Neuronal stem cell (in vitro differentiated cells): ENCODE data around the gene ENOX2.

Experiments used
- DNase-seq: peaks from one replicate; pipeline ENCODE4 v3.0.0-alpha.2; 2013; ENCODE audit warnings: low spot score
- H2AFZ ChIP-seq: one replicate; pipeline ENCODE4 v1.6.1; 2013; ENCODE audit warnings: mild to moderate bottlenecking, low read length, inconsistent platforms
- H2AK5ac ChIP-seq: 2 replicates; pipeline ENCODE4 v1.6.1; 2013; ENCODE audit warnings: low read depth, mild to moderate bottlenecking, inconsistent platforms, low read length, moderate library complexity, mixed read lengths
- H2BK120ac ChIP-seq: 2 replicates; pipeline ENCODE4 v1.6.1; 2013; ENCODE audit warnings: low read depth, mild to moderate bottlenecking, inconsistent platforms, low read length, moderate library complexity, mixed read lengths
- H2BK12ac ChIP-seq: one replicate; pipeline ENCODE4 v1.6.1; 2013; ENCODE audit warnings: low read length, inconsistent platforms
- H2BK15ac ChIP-seq: 2 replicates; pipeline ENCODE4 v1.6.1; 2013; ENCODE audit warnings: mild to moderate bottlenecking, low read length, inconsistent platforms, mixed read lengths
- H2BK5ac ChIP-seq: one replicate; pipeline ENCODE4 v1.6.1; 2013; ENCODE audit warnings: inconsistent platforms, mild to moderate bottlenecking, low read length, moderate library complexity
- H3K14ac ChIP-seq: one replicate; pipeline ENCODE4 v1.6.1; 2013; ENCODE audit warnings: low read length, inconsistent platforms
- H3K18ac ChIP-seq: 2 replicates; pipeline ENCODE4 v1.6.1; 2013; ENCODE audit warnings: low read length, inconsistent platforms
- H3K23ac ChIP-seq: 2 replicates; pipeline ENCODE4 v1.6.1; 2013; ENCODE audit warnings: low read depth, mild to moderate bottlenecking, mixed read lengths, low read length, inconsistent platforms; ENCODE audit not compliant: poor library complexity
- H3K27ac ChIP-seq: replicated peaks from 3 replicates; pipeline ENCODE4 v1.5.1; 2013; ENCODE audit warnings: low read length, inconsistent platforms
- H3K27me3 ChIP-seq, 3 experiments: 2 replicates each; pipeline ENCODE4 v1.6.1; 2013; ENCODE audit warnings: low read length in 3 of 3, mild to moderate bottlenecking in 2 of 3, inconsistent platforms in 1 of 3, low read depth in 1 of 3, mixed read lengths in 1 of 3, moderate library complexity in 1 of 3; ENCODE audit not compliant: control insufficient read depth in 3 of 3, insufficient read depth in 3 of 3
- H3K36me3 ChIP-seq, 2 donors: replicated peaks in 1 of 2; 2 replicates each; pipeline ENCODE4 v1.6.1; 2013; ENCODE audit warnings: low read length in 2 of 2; ENCODE audit not compliant: control insufficient read depth in 2 of 2, insufficient read depth in 2 of 2
- H3K4ac ChIP-seq: 2 replicates; pipeline ENCODE4 v1.6.1; 2013; ENCODE audit warnings: inconsistent platforms, mild to moderate bottlenecking, low read length, moderate library complexity
- H3K4me1 ChIP-seq, 2 donors: 1 replicate in 1 of 2; 2 replicates in 1 of 2; pipeline ENCODE4 v1.6.1; 2013; ENCODE audit warnings: low read length in 2 of 2, low read depth in 1 of 2; ENCODE audit not compliant: control insufficient read depth in 2 of 2, insufficient read depth in 1 of 2
- H3K4me2 ChIP-seq: one replicate; pipeline ENCODE4 v1.6.1; 2013; ENCODE audit warnings: mild to moderate bottlenecking, low read length, inconsistent platforms; ENCODE audit not compliant: insufficient read depth, poor library complexity, severe bottlenecking
- H3K4me3 ChIP-seq, 2 donors: 2 replicates each; pipeline ENCODE4 v1.5.1; 2013; ENCODE audit warnings: low read length in 2 of 2, mild to moderate bottlenecking in 2 of 2, inconsistent platforms in 1 of 2, moderate library complexity in 1 of 2
- H3K79me1 ChIP-seq: one replicate; pipeline ENCODE4 v1.6.1; 2013; ENCODE audit warnings: low read depth, mild to moderate bottlenecking, inconsistent platforms, low read length, moderate library complexity
- H3K9ac ChIP-seq: one replicate; pipeline ENCODE4 v1.6.1; 2013; ENCODE audit warnings: mild to moderate bottlenecking, low read depth, low read length, inconsistent platforms; ENCODE audit not compliant: poor library complexity
- H3K9me3 ChIP-seq, 2 donors: replicated peaks in 1 of 2; 2 replicates each; pipeline versions ENCODE3 to v1.6.1; 2013; ENCODE audit warnings: low read length in 2 of 2, mild to moderate bottlenecking in 2 of 2, inconsistent platforms in 1 of 2, low read depth in 1 of 2, mixed read lengths in 1 of 2, moderate library complexity in 1 of 2; ENCODE audit not compliant: control insufficient read depth in 2 of 2, insufficient read depth in 1 of 2
- H4K8ac ChIP-seq: one replicate; pipeline ENCODE4 v1.6.1; 2013; ENCODE audit warnings: low read depth, mild to moderate bottlenecking, inconsistent platforms, low read length, moderate library complexity
- H4K91ac ChIP-seq: one replicate; pipeline ENCODE4 v1.6.1; 2013; ENCODE audit warnings: low read length, low read depth, mild to moderate bottlenecking, inconsistent platforms; ENCODE audit not compliant: poor library complexity
- whole genome bisulfite sequencing, 2 donors: extraction: QIAGEN DNeasy Blood & Tissue Kit; methylation state at CpG; one replicate each; pipeline ENCODE4 v1.1.7; 2013; ENCODE audit warnings: missing lambda C conversion rate in 2 of 2, mixed read lengths in 1 of 2; ENCODE audit not compliant: insufficient read length in 2 of 2, insufficient replicate concordance in 1 of 2; ENCODE audit errors: extremely low coverage in 2 of 2; 5-methylcytosine and 5-hydroxymethylcytosine counted together

Gene ENOX2

GRCh38 chrX:130895299-130895698, 7.7 kb downstream of the ENOX2 start:
- Histone ChIP-seq H2AK5ac (no peak overlapping the region), H3K27ac (no peak overlapping the region)
- WGBS, 2 donors, result no CpG with 5 or more reads among the region's 2 CpGs

GRCh38 chrX:130893356-130894085, 9.5 kb downstream of the ENOX2 start:
- Histone ChIP-seq H3K9me3 (no peaks in the 10 kb centered on the region), H2BK5ac (no peak overlapping the region), H3K23ac (no peak overlapping the region), H3K4me1 (peaks cover 0 to 4% of the 10 kb centered on the region in 2 donors), H3K14ac (no peak overlapping the region), H3K4me3 (no peak overlapping the region), H2BK15ac (no peak overlapping the region), H4K91ac (no peak overlapping the region), H2BK12ac (no peak overlapping the region), H3K27me3 (no peaks in the 10 kb centered on the region), H3K79me1 (no peaks in the 10 kb centered on the region), H3K4me2 (no peak overlapping the region), H3K18ac (no peak overlapping the region), H3K27ac (no peak overlapping the region), H2AFZ (no peak overlapping the region), H3K9ac (no peak overlapping the region), H2AK5ac (no peak overlapping the region), H3K36me3 (no peaks in the 10 kb centered on the region), H2BK120ac (no peak overlapping the region), H4K8ac (no peak overlapping the region), H3K4ac (no peak overlapping the region)
- WGBS, 2 donors, result no CpG with 5 or more reads among the region's 4 CpGs
- DNase-seq, result no peak

More at GRCh38 chrX:130895299-130895698, 7.7 kb downstream of the ENOX2 start:
- H2AFZ ChIP-seq, result no peak overlapping the region
- no peak overlapping the region for H3K4me3 ChIP-seq
- H2BK12ac ChIP-seq, result no peak overlapping the region
- H3K79me1 ChIP-seq, result no peaks in the 10 kb centered on the region
- H3K4ac ChIP-seq, result no peak overlapping the region
- H3K23ac ChIP-seq, result no peak overlapping the region
- no peak overlapping the region for H4K8ac ChIP-seq
- H3K9ac ChIP-seq, result no peak overlapping the region
- H3K18ac ChIP-seq, result no peak overlapping the region
- no peaks in the 10 kb centered on the region for H3K9me3 ChIP-seq
- DNase-seq, result no peak
- no peak overlapping the region for H2BK15ac ChIP-seq
- H3K4me1 ChIP-seq, result peaks cover 0 to 2% of the 10 kb centered on the region in 2 donors
- H3K14ac ChIP-seq, result no peak overlapping the region
- no peak overlapping the region for H3K4me2 ChIP-seq
- H2BK5ac ChIP-seq, result no peak overlapping the region
- no peak overlapping the region for H2BK120ac ChIP-seq
- H3K27me3 ChIP-seq, result no peaks in the 10 kb centered on the region
- H4K91ac ChIP-seq, result no peak overlapping the region
- no peaks in the 10 kb centered on the region for H3K36me3 ChIP-seq

- Histone ChIP-seq H4K8ac (no peak overlapping the region), H3K18ac (no peak overlapping the region), H4K91ac (no peak overlapping the region), H3K4ac (no peak overlapping the region), H3K36me3 (no peaks in the 10 kb centered on the region), H3K27ac (no peak overlapping the region), H3K27me3 (no peaks in the 10 kb centered on the region), H2BK5ac (no peak overlapping the region), H3K9ac (no peak overlapping the region), H2AFZ (no peak overlapping the region), H3K4me2 (no peak overlapping the region), H3K4me3 (no peak overlapping the region), H3K23ac (no peak overlapping the region), H2BK15ac (no peak overlapping the region), H3K14ac (no peak overlapping the region), H3K9me3 (no peaks in the 10 kb centered on the region), H3K4me1 (peaks cover 0 to 2% of the 10 kb centered on the region in 2 donors), H2BK12ac (no peak overlapping the region), H3K79me1 (no peaks in the 10 kb centered on the region), H2AK5ac (no peak overlapping the region), H2BK120ac (no peak overlapping the region)
- no CpG with 5 or more reads among the region's 6 CpGs for WGBS, 2 donors
- no peak for DNase-seq
These were observed 15.6 kb downstream of the ENOX2 start for GRCh38 chrX:130887376-130887775.

- H4K8ac ChIP-seq, result no peak overlapping the region
- no peak overlapping the region for H3K27ac ChIP-seq
- no peaks in the 10 kb centered on the region for H3K36me3 ChIP-seq
- WGBS, 2 donors, result no CpG with 5 or more reads among the region's 5 CpGs
- H3K23ac ChIP-seq, result no peak overlapping the region
- no peak overlapping the region for H3K9ac ChIP-seq
- H3K4me3 ChIP-seq, result no peak overlapping the region
- no peak overlapping the region for H2AFZ ChIP-seq
- H2AK5ac ChIP-seq, result no peak overlapping the region
- H3K27me3 ChIP-seq, result no peaks in the 10 kb centered on the region
- H3K4me2 ChIP-seq, result no peak overlapping the region
- no peak overlapping the region for H2BK5ac ChIP-seq
- no peak overlapping the region for H2BK15ac ChIP-seq
- DNase-seq, result no peak
- H3K4me1 ChIP-seq, result peaks cover 0 to 2% of the 10 kb centered on the region in 2 donors
- H3K9me3 ChIP-seq, result no peaks in the 10 kb centered on the region
- no peak overlapping the region for H3K14ac ChIP-seq
- no peaks in the 10 kb centered on the region for H3K79me1 ChIP-seq
- H4K91ac ChIP-seq, result no peak overlapping the region
- no peak overlapping the region for H3K4ac ChIP-seq
- no peak overlapping the region for H2BK12ac ChIP-seq
- H3K18ac ChIP-seq, result no peak overlapping the region
- H2BK120ac ChIP-seq, result no peak overlapping the region
These were observed 17.0 kb downstream of the ENOX2 start for GRCh38 chrX:130885996-130886395.
